Duodenal mucosa (tissue), 2 donors: ENCODE measurements around the gene MTHFR.

ENCODE experiments used
- H3K27ac ChIP-seq: one replicate; pipeline ENCODE4 v1.7.0; 2013; ENCODE audit warnings: low read depth, low read length
- H3K27me3 ChIP-seq, 2 donors: one replicate each; pipeline ENCODE4 v1.7.0; 2013; ENCODE audit warnings: low read length in 2 of 2, control low read depth in 1 of 2; ENCODE audit not compliant: insufficient read depth in 2 of 2, control insufficient read depth in 1 of 2
- H3K36me3 ChIP-seq, 2 donors: one replicate each; pipeline ENCODE4 v1.7.0; 2013; ENCODE audit warnings: low read length in 2 of 2, control low read depth in 1 of 2; ENCODE audit not compliant: insufficient read depth in 2 of 2, control insufficient read depth in 1 of 2
- H3K4me1 ChIP-seq, 2 donors: one replicate each; pipeline ENCODE4 v1.7.0; 2013; ENCODE audit warnings: low read length in 2 of 2, control low read depth in 1 of 2; ENCODE audit not compliant: insufficient read depth in 2 of 2, control insufficient read depth in 1 of 2
- H3K4me3 ChIP-seq, 2 donors: one replicate each; pipeline ENCODE4 v1.7.0; 2013; ENCODE audit warnings: low read length in 2 of 2, low read depth in 1 of 2
- H3K9ac ChIP-seq, 2 donors: one replicate each; pipeline ENCODE4 v1.7.0; 2013; ENCODE audit warnings: low read length in 2 of 2, low read depth in 1 of 2
- H3K9me3 ChIP-seq, 2 donors: one replicate each; pipeline ENCODE4 v1.7.0; 2013; ENCODE audit warnings: low read length in 2 of 2, control low read depth in 1 of 2; ENCODE audit not compliant: control insufficient read depth in 1 of 2

The MTHFR gene

GRCh38 chr1:11788549-11789053 lies 17.2 kb downstream of the MTHFR start:
- Histone ChIP-seq H3K27ac (no peak overlapping the region), H3K4me1 (peaks cover 53 to 58% of the 10 kb centered on the region in 2 donors), H3K36me3 (peaks cover 8 to 30% of the 10 kb centered on the region in 2 donors), H3K9ac (no peak overlapping the region), H3K9me3 (no peaks in the 10 kb centered on the region), H3K4me3 (no peak overlapping the region), H3K27me3 (no peaks in the 10 kb centered on the region)

- Histone ChIP-seq H3K4me3 (no peak overlapping the region), H3K4me1 (peaks cover 53 to 58% of the 10 kb centered on the region in 2 donors), H3K36me3 (peaks cover 7 to 27% of the 10 kb centered on the region in 2 donors), H3K27me3 (no peaks in the 10 kb centered on the region), H3K27ac (peak overlapping the region; percentile 11), H3K9ac (peak overlapping the region in 1 of 2 donors; percentile 38), H3K9me3 (no peaks in the 10 kb centered on the region)
Measured at GRCh38 chr1:11787804-11788436, 17.8 kb downstream of the MTHFR start.

- H3K4me3 ChIP-seq, result peak overlapping the region in 1 of 2 donors; percentile 33
- peak overlapping the region; percentile 6 to 38 for H3K9ac ChIP-seq
- no peaks in the 10 kb centered on the region for H3K9me3 ChIP-seq
- no peaks in the 10 kb centered on the region for H3K27me3 ChIP-seq
- H3K27ac ChIP-seq, result peak overlapping the region; percentile 39
- peaks cover 53 to 58% of the 10 kb centered on the region in 2 donors for H3K4me1 ChIP-seq
- peaks cover 5 to 21% of the 10 kb centered on the region in 2 donors for H3K36me3 ChIP-seq
Measured at GRCh38 chr1:11787251-11787803, 18.4 kb downstream of the MTHFR start.

GRCh38 chr1:11786168-11786567 lies 19.6 kb downstream of the MTHFR start:
- no peaks in the 10 kb centered on the region for H3K9me3 ChIP-seq
- peaks cover 0 to 13% of the 10 kb centered on the region in 2 donors for H3K36me3 ChIP-seq
- no peaks in the 10 kb centered on the region for H3K27me3 ChIP-seq
- no peak overlapping the region for H3K4me3 ChIP-seq
- no peak overlapping the region for H3K27ac ChIP-seq
- peaks cover 46 to 53% of the 10 kb centered on the region in 2 donors for H3K4me1 ChIP-seq
- H3K9ac ChIP-seq, result no peak overlapping the region

GRCh38 chr1:11784993-11785769 lies 20.6 kb downstream of the MTHFR start:
- Histone ChIP-seq H3K4me1 (peaks cover 38 to 45% of the 10 kb centered on the region in 2 donors), H3K27ac (no peak overlapping the region), H3K4me3 (peak overlapping the region; percentile 30 to 48)

GRCh38 chr1:11784256-11784992 lies 21.3 kb downstream of the MTHFR start:
- no peaks in the 10 kb centered on the region for H3K9me3 ChIP-seq
- H3K4me3 ChIP-seq, result peak overlapping the region in 1 of 2 donors; percentile 48
- H3K4me1 ChIP-seq, result peaks cover 30 to 38% of the 10 kb centered on the region in 2 donors
- H3K27ac ChIP-seq, result peak overlapping the region; percentile 10
- no peak overlapping the region for H3K9ac ChIP-seq
- H3K27me3 ChIP-seq, result no peaks in the 10 kb centered on the region
- peaks cover 0 to under 1% of the 10 kb centered on the region in 2 donors for H3K36me3 ChIP-seq

More at GRCh38 chr1:11784993-11785769, 20.6 kb downstream of the MTHFR start:
- Histone ChIP-seq H3K36me3 (peaks cover 0 to 8% of the 10 kb centered on the region in 2 donors), H3K27me3 (no peaks in the 10 kb centered on the region), H3K9me3 (no peaks in the 10 kb centered on the region), H3K9ac (no peak overlapping the region)

- H3K9ac ChIP-seq, result no peak overlapping the region
- H3K4me3 ChIP-seq, result no peak overlapping the region
- H3K27ac ChIP-seq, result no peak overlapping the region
- H3K9me3 ChIP-seq, result no peaks in the 10 kb centered on the region
- H3K36me3 ChIP-seq, result no peaks in the 10 kb centered on the region
- H3K4me1 ChIP-seq, result peaks cover 26 to 34% of the 10 kb centered on the region in 2 donors
- H3K27me3 ChIP-seq, result no peaks in the 10 kb centered on the region
Measured at GRCh38 chr1:11783556-11783955, 22.2 kb downstream of the MTHFR start.

GRCh38 chr1:11782127-11782708 lies 23.5 kb downstream of the MTHFR start:
- no peaks in the 10 kb centered on the region for H3K9me3 ChIP-seq
- H3K36me3 ChIP-seq, result no peaks in the 10 kb centered on the region
- no peak overlapping the region for H3K9ac ChIP-seq
- H3K4me3 ChIP-seq, result no peak overlapping the region
- no peaks in the 10 kb centered on the region for H3K27me3 ChIP-seq
- H3K4me1 ChIP-seq, result peaks cover 16 to 31% of the 10 kb centered on the region in 2 donors
- H3K27ac ChIP-seq, result no peak overlapping the region

- H3K4me3 ChIP-seq, result no peak overlapping the region
- H3K9ac ChIP-seq, result no peak overlapping the region
- no peaks in the 10 kb centered on the region for H3K9me3 ChIP-seq
- H3K27me3 ChIP-seq, result no peaks in the 10 kb centered on the region
- peaks cover 10 to 26% of the 10 kb centered on the region in 2 donors for H3K4me1 ChIP-seq
- no peak overlapping the region for H3K27ac ChIP-seq
- no peaks in the 10 kb centered on the region for H3K36me3 ChIP-seq
Measured at GRCh38 chr1:11781297-11781696, 24.5 kb downstream of the MTHFR start.
